ENCODE results near the gene KRTAP1-5.
"Not testable (repeated sequence)": the region's sequence is repeated elsewhere in the genome, so short reads cannot be mapped to it uniquely, and the experiment has no call there.

Gene KRTAP1-5

GRCh38 chr17:41004397-41004796 is 22.6 kb downstream of the KRTAP1-5 start:
- DNase-seq (ENCODE audit: low spot score): no peak

- no peak for DNase-seq (ENCODE audit: low spot score)
These were observed 23.1 kb downstream of the KRTAP1-5 start for GRCh38 chr17:41003926-41004325.

GRCh38 chr17:41002814-41003213 is 24.2 kb downstream of the KRTAP1-5 start:
- DNase-seq (ENCODE audit: low spot score): no peak

- DNase-seq (ENCODE audit: low spot score): no peak
These were observed 25.2 kb downstream of the KRTAP1-5 start for GRCh38 chr17:41001795-41002194.

GRCh38 chr17:40999563-40999962 is 27.4 kb downstream of the KRTAP1-5 start, which contains the start of gene KRTAP3-2:
KRTAP3-2 (minus strand) TSS chr17:40999906; CDS start chr17:40999853, 53 bp downstream.
- DNase-seq (ENCODE audit: low spot score): not testable (repeated sequence)

GRCh38 chr17:40997361-40997760 is 29.6 kb downstream of the KRTAP1-5 start:
- no peak for DNase-seq (ENCODE audit: low spot score)

- no peak for DNase-seq (ENCODE audit: low spot score)
These were observed 30.2 kb downstream of the KRTAP1-5 start for GRCh38 chr17:40996829-40997228.

GRCh38 chr17:40995116-40995515 is 31.9 kb downstream of the KRTAP1-5 start:
- peak; percentile 56 for DNase-seq (ENCODE audit: low spot score)

- DNase-seq (ENCODE audit: low spot score): peak; percentile 15
These were observed 33.2 kb downstream of the KRTAP1-5 start, which contains the start of gene KRTAP3-3 for GRCh38 chr17:40993839-40994238. KRTAP3-3 (minus strand) TSS chr17:40994164; CDS start chr17:40994097, 67 bp downstream.

GRCh38 chr17:40993084-40993483 is 33.9 kb downstream of the KRTAP1-5 start:
- DNase-seq (ENCODE audit: low spot score): no peak

- DNase-seq (ENCODE audit: low spot score): no peak
These were observed 34.3 kb downstream of the KRTAP1-5 start for GRCh38 chr17:40992666-40993065.

GRCh38 chr17:40986920-40987319 is 40.1 kb downstream of the KRTAP1-5 start:
- DNase-seq (ENCODE audit: low spot score): no peak

- DNase-seq (ENCODE audit: low spot score): no peak
These were observed 42.8 kb downstream of the KRTAP1-5 start, which contains the start of gene KRT40 for GRCh38 chr17:40984226-40984625. KRT40 (minus strand) TSS chr17:40984326; CDS start chr17:40984273, 53 bp downstream.

GRCh38 chr17:40981115-40981514 is 45.9 kb downstream of the KRTAP1-5 start:
- no peak for DNase-seq (ENCODE audit: low spot score)

GRCh38 chr17:40980596-40980995 is 46.4 kb downstream of the KRTAP1-5 start:
- peak; percentile 25 for DNase-seq (ENCODE audit: low spot score)

GRCh38 chr17:40980117-40980516 is 46.9 kb downstream of the KRTAP1-5 start:
- no peak for DNase-seq (ENCODE audit: low spot score)

- DNase-seq (ENCODE audit: low spot score): no peak
These were observed 48.3 kb downstream of the KRTAP1-5 start for GRCh38 chr17:40978575-40979151.
